Epidermal melanocyte (primary cell): ENCODE measurements around the gene LRRC53.
A peak's percentile ranks its signal among the peaks of the same experiment; 100 is the strongest.

Experiments
- DNase-seq: peaks from one replicate; pipeline ENCODE4 v3.0.0; 2011; ENCODE audit warnings: low spot score; ENCODE audit not compliant: insufficient read length

Gene LRRC53, protein sequence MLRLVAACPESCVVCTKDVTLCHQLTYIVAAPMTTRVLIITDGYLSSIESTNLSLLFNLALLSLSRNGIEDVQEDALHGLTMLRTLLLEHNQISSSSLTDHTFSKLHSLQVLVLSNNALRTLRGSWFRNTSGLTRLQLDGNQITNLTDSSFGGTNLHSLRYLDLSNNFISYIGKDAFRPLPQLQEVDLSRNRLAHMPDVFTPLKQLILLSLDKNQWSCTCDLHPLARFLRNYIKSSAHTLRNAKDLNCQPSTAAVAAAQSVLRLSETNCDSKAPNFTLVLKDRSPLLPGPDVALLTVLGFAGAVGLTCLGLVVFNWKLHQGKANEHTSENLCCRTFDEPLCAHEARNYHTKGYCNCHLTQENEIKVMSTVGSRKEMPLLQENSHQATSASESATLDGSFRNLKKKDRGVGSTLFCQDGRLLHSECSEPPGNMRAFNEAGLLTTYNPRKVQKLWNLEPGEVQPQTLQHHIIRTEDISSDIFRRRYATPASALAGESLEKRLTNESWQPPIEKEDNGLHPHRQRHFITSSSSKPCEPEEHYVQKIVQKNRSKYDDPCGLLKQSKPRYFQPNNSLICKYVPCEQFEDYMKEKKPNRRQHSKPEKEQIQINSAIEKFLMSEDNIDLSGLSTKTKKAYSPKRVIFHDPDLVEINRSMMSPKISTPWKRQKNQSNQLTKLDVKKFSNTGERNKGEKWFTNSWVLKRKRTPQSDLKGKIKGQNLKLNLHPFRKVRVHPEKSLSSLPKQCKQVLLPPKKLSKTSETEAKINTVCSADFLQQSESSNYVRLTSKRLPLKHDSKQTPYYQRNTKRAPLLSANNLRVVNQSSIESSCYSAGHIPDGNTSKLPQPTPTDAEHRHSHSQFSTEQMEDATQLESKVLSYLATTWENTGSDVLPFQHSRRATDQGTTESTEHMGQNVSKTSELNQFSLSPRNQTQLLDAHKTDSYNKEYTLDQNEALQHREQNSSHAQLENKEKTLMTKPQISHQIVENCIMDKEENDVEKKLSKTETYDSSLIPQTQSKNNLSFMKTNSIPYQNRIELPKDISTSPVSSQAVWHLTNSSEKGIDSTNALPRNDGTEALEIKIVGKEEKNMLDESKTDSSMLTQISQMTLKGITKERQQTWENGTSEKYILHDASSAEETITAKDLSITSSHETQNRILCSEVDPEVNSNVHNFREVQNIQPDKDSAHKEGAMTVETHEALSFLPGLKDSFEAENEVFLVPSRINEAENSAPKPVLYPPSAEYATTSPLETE

DNA sequence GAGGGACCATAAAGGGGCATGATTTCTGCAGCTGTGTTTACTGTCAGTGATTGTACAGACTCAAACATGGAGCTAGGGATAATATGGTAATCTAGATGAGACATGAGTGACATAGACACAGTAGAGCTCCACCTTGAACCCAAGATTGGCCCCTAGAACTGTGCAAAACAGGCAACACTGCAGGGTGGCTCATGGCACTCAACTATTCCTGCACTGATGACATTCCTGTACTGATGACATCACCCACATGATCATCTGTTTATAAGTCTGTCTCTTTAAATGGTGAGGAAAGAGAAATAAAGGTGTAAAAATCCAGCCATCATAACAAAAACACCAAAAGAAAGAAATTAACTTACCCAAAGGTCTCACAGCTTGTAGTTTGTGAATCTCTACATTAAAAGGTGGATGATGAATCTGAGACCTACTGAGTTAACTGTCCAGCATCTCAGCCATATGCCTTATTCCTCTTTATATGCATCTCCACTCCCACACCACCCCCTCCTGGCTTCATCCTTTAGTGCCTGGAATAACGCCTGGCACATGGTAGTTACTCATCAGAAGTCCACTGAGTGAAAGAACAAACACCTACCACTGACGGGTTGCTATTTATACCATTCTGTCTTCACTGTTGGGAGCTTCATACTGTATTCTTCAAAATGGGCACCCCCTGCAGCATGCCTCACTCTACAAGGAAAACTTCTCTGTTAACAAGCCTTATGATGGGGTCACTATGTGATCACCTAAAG is at the start of gene LRRC53:
Gene LRRC53, minus strand, starts transcription at position 442 of the 746 bp plus-strand sequence. CDS start 29,262 bp downstream, outside the sequence.
- DNase-seq = no peak

DNA sequence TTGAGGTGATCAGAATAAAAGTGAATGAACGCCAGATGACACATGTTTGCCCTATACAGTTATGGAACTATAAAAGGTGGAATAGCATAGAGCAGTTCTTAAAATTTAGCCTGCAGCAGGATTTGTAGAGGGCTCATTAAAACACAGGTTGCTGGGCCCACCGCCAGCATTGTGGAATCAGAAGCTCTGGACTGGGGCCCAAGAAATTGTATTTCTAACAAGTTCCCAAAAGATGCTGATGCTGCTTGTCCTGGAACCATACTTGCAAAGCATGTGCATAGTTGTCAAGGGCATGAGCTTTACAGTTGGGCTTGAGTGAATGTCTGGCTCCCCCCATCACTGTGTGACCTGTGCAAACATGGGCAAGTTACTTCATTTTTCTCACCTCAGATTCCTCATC is 37.5 kb upstream of the LRRC53 start:
- no peak for DNase-seq

DNA sequence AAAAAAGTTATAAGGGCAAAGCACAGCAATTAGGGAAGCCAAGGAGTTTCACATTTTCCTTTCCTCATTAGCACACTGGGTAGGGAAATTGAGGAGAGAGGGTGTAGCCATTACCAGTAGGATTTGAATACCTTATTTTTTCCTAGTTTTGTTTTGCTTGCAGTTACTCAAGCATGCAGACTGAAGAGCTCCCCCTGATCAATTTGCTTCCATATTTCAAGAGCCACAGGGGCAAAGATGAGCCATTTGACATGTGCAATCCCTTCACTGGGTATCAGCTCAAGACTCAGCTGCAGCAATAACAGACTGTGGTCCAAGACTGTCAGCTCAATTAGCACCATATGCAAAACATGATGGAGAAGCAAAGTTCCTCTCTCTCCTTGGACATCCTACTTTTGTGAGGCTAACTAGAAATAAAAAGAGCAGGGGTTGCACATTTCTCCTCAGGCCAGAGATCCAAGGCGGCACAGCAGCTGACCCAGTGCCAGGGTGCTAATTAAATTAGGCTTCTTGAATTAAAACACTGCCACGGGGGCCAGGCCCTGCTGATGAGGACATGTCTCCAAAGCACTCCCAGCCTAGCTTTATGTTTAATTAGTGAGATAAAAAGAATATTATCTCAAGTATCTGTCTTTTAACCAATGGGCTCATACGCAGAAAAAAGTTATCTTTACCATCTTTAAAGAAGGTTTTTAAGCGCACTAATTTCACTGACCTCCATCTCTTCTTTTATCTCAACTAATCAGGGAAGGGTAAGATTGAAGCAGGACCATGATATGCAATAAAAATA is 36.7 kb upstream of the LRRC53 start:
- DNase-seq = no peak

DNA sequence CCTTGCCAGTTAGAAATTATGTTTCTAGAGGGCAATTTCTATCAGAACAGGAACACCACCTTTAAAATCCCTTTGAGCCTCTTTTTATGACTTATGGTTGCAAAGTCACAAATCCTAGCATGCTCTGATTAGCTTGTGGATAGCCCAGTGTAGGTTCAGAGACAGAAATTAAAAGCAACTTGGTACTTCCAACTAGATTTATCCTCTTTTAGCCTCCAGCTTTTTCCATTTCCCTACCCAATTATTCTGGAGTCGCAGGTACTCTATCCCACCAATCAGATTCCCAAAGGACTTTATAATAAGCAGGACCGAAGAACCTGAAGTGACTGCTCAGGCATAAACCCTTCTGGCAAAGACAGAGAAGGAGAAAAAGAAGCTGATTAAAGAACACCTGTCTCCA is 33.4 kb upstream of the LRRC53 start:
- DNase-seq = no peak

DNA sequence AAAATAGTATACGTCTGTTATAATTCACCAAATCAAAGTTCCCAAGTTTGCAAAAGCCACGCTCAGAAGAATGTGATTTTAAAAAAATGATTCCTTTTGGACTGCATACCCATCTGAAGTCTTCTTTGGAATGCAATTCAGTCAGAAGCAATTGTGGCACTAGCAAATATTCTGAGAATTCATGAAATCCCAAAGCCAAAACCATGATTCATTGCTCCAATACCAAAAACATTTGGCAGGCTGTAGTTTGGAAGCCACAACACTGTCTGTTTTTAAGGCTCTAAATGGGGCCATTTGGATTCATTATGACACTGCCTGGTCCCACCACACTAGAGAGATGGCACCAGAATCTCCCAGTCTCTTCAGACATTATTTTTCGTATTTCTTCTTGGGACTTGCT is 21.8 kb upstream of the LRRC53 start:
- peak; percentile 34 for DNase-seq

DNA sequence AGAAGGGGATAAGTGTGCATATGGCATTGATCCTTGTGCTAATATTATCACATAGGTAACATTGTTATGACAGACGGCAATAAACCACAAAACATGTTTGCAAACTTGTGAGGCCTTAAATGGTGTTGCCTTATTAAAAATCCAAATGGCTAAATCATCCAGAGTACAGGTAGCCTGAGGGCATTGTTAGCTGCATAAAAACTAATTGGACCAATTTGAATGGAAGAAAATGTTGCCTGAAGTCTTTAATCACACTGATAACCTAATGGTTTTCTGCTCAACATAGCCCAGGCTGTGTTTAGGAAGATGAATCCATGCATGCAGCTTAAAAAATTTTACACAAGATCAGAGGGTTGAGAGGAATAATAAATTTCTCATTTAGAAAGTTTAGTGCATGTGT is 19.4 kb upstream of the LRRC53 start:
- DNase-seq = no peak

DNA sequence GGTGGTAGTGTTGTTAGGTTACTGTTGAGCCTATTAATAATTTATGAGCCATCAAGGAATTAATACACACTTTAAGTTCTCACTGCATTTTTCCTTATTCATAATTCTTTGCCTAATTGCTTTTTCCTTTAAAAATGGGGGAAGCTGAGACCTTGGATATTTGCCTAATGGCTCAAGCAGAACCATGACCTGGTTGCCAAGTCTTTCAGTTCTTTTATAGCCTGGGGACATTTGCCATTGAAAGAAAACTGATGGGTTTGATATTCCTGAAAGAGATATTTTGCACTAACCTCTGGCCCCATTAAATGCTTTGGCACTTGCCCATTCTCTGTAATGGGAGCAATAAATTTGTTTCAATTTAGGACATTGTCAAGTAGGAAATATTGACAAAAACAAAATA is 18.5 kb upstream of the LRRC53 start:
- DNase-seq = no peak

DNA sequence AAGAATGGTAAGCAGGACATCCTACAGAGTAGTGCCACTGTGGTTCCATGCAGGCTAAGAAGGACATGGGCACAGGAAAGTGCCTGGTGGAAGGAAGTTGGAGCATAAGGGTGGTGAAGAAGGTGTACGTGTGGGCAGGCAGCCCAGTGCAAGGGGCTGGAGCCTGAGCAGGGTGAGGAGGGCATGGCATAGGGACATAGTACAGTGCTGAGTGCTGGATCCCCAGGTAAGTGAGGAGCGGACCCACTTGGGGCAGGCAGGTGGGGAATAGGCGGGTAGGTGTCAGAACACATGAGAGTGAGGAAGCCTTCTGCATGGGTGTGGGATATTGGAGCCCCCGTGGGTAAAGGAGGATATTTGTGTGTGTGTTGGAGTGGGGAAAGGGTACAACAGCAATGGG is 15.7 kb upstream of the LRRC53 start:
- DNase-seq = no peak

DNA sequence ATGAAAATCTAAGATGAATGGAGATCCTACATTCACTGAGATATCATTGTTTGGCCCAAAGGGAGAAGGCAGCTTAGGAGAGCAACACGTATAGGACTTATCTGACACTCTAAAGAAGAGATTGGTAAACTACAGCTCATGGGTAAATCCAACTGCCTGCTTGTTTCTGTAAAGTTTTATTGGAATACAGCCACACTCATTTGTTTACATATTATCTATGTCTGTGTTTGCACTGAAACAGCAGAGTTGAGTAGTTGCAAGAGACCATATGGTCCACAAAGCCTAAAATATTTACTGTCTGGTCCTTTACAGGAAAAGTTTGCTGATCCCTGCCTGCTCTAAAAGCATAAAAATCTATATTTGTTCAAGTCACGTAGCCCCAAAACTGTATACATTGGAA is 14.3 kb upstream of the LRRC53 start:
- no peak for DNase-seq

DNA sequence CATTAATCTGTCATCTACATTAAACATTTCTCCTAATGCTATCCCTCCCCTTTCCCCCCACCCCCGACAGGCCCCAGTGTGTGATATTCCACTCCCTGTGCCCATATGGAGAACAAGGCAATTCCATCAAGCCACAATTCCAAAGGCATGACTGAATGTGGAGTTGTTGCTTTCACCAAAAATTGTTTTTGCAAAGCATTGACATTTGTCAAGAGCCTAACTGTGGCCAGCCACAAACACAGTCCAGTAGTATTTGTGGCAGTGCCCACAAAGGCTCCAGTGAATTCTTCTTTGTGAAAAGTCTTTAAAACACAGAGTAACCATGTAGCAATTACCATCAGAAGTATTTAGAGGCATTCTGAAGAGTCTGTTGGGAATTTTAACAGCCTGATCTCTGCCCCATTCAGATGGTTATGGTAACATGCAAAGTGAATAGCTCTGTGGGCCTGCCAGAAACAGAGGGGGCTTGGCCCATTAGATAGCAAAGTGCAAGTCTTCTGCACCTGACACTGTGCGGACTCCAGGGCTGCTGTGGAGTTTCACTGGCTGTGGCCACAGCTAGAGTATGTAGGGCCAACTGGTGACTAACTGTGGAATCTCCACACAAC is 11.6 kb upstream of the LRRC53 start:
- no peak for DNase-seq

DNA sequence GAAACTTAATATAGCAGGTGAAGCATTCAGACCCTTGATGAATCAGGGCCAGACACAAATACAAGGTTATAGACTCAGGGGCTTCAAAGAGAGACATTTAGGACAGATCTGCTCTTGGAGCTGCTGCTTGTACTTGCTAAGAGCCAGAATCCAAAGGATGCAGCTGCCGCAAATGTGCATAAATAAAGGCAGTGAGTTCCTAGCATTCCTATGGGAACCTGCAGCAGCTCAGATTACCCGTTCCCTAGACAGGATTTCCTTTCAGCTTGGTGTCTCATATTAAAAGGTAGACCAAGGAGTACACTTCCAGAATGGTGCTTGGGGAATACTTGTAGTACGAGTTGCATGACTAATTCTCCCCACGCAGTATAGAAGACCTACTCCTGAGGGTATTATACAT is 9.7 kb upstream of the LRRC53 start:
- DNase-seq = no peak

DNA sequence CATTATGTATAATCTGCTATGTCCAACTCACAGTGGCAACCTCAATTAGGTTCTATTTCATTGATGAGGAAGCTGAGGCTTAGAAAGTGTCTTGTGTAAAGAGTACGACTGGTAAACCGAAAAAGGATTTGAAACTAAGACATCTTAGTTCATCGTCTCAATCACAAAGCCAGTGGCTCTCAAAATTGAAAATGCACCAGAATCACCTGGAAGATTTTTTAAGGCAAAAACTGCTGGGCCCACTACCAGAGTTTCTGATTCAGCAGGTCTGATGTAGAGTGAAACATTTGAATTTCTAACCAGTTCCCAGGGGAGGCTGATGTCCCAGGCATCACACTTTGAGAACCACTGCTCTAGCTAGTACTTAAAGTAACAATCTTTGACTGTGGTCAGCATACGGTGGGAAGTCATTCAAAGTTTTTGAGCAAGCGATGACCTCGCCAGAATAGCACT is 5.2 kb upstream of the LRRC53 start:
- no peak for DNase-seq

DNA sequence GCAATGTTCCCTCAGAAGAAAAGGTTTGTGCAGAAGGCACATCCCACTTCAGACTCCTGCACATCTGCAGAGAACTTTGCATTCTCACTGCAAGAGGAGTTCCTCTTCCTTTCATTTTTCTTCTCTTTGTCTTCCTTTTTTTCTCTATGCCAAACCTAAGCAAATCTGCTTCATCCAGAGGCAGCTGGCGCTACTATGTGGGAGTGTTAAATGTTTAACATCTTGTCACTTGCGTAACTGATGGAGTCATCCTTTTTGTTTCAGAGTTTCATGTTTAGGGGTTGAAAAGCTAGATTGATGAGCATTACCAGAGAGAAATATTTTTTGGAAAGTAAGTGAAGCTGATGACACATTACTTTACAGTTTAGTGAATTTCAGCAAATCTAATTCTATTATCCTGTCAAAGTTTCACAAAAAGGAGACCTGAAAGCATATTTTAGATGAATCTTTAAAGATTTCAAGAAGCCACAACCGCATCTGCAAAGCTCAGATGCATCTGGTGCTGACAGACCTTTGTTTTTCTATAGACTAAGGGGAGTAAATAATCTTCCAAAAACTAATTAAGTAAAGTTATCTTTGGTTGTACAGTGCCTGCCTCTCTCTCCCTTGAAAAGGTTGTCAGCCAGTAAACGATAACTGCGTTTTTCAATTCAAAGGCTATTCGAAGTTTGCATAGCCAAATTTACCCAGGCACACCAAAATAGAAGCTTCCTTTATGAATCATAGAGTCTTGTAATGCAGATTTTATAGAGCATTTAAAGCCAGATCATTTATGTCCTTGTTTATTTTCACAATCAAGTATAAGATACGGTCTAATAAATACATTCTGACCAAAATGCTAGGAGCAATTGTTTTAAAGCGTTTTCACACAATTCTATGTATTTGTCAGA is 1.2 kb upstream of the LRRC53 start:
- no peak for DNase-seq

DNA sequence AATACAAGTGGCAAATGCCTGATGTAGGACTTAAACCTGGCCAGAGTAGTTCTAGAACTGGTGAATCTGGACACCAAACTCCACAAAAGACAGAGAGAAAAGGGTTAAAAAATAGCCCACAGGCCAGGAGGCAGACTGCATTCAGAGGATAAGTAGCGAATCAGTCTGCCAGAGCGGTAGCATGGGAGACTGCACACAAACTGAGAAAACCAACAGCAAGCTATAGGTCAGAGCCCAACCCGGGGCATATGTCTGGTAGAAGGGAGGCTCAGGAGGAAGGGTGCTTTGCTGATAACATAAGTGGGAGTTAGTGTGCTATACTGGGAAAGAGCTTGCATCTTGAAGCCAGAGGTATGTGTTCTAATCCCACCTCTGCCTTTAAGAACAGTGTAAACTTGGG is 4.0 kb downstream of the LRRC53 start:
- no peak for DNase-seq

DNA sequence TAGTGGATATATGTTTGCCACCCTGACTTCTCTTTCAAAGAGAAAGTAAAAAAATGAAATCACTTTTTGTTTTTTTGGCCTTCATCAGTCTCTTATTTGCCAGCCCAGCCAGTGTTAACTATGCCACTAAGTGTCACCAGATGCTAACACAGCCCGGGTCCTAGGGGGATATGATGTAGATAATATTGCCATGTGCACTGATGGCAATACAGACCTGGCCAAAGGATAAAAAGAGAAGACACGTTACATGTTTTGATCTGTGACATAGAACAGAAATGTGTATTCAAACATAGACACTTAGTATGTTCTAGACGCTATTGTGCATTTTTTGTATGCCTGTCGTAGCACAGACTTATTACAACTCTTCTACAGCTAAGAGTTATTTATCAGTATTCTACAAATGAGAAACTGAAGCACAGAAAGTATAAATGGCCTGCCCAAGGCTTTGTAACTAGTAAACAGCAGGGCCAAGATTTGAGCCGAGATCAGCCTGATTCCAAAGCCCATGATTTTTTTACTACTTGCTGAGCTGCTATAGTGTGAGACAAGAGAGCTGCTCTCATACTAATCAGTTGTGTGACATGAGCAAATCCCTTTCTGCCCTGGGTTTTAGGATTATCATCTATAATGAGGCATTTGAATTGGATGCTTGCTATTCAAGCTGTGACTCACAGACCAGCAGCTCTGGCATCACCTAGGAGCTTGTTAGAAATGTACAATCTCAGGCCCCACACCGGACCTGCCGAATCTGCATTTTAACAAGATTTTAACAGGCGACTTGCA is 6.3 kb downstream of the LRRC53 start:
- no peak for DNase-seq

DNA sequence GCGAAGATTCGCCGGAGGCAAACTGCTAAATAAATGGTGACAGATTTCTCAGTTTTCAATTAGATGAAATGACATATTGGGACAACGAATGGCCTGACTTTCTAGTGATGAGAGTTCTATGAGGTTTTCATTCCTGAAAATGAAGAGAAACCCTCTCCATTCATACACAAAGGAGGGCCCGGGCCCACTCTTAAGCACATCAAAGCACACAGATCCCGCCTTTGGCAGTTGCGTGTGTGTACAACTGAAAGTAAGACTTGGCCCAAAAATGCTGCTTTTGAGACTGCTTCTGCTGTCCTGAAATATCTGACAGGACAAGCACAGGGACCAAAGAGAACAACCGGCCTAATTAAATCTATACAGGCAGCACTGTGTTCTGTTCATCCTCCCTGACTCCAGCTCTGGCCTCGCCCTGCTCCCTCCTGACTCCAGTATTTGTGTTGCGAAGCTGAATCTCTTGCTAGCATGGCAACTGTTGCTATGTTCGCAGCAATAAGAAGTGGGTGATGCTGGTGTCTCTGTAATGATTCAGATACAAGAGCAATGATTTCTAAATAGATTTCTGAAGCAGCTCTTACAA is 7.4 kb downstream of the LRRC53 start:
- no peak for DNase-seq

DNA sequence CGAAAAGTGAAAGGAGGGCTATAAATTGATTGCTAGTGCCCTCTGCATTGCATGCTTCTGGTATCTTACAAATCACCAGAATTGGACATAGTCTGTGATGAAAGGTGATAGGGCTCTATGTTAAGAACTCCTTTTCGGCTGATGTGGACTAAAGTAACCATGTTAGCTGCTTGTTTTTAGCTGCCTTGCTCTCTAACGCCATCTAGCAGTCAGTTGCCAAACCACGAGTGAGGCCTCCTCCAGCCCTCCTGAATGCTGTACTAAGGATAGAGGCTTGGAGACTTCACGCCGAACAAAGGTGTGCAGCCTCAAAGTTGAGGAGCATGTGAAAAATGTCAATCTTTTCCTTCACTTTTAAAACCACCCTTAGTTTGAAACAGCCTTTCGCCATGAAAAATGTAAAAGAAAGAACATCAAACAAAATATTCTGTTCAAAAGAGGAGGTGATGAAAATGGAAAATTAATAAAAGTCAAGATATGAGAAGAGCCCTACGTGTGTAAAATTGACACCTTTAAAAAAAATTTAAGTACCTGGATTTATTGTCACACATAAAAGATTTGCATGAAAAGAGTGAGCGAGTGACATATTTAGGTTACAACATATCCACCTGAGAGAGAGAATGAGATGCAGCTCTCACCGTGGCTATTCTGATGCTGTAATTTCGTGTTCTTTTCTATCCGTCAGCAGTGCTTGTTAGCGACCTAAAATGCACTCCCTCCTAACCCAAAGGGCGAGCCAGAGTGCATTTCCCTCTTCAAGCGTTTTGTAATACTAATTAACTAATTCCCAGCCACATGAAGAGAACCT is 8.1 kb downstream of the LRRC53 start:
- DNase-seq = no peak
